T follicular helper cell (primary cell): ENCODE data around the gene CCDC148.
A peak's percentile ranks its signal among the peaks of the same experiment; 100 is the strongest.
"Not testable (repeated sequence)": the region's sequence is repeated elsewhere in the genome, so short reads cannot be mapped to it uniquely, and the experiment has no call there.

Source experiments
- DNase-seq: peaks from one replicate; pipeline ENCODE4 v3.0.0-alpha.2; 2020; ENCODE audit warnings: low read depth

Gene CCDC148

DNA sequence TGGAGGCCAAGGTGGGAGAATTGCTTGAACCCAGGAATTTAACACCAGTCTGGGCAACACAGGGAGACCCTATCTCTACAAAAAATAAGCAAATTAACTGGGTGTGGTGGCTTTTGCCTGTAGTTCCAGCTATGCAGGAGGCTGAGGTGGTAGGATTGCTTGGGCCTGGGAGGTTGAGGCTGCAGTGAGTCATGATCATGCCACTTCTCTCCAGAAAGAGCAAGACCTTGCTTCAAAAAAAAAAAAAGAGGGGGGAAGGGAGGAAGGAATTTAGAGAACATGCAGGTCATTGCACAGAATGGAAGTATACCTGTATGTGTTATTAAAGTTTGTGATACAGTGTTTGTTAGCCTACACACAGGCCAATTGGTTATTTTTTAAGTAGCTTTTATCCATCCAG, 26.0 kb upstream of the CCDC148 start:
- no peak for DNase-seq

- DNase-seq: no peak
Measured at GRCh38 chr2:158481116-158481515, 24.6 kb upstream of the CCDC148 start.

GRCh38 chr2:158478816-158479215, 22.3 kb upstream of the CCDC148 start:
- no peak for DNase-seq

- DNase-seq: no peak
Measured at GRCh38 chr2:158478237-158478636, 21.7 kb upstream of the CCDC148 start.

GRCh38 chr2:158477202-158477601, 20.6 kb upstream of the CCDC148 start:
- no peak for DNase-seq

DNA sequence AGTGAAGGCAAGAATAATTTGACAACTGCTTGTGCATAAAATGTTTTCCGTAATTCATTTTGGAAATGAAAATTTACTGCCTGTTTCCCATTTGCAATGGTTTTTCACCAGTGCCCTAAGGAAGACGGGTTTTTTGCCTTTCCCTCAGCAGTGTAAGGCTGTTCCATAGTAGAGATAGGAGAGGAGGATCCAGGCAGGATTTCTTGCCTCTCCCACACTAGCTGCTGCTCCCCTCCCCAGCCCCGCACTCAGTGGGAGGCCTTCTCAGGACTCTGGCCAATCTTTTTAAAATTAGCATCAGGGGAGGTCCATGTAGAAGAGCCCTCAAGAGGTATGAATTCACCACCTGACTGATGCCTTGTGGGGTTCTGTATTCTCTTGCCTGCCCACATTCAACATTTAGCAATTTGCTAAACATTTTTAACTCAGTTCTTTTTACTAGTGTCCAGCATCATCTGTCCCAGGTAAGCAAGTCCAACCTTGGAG, 18.0 kb upstream of the CCDC148 start:
- DNase-seq: not testable (repeated sequence)

DNA sequence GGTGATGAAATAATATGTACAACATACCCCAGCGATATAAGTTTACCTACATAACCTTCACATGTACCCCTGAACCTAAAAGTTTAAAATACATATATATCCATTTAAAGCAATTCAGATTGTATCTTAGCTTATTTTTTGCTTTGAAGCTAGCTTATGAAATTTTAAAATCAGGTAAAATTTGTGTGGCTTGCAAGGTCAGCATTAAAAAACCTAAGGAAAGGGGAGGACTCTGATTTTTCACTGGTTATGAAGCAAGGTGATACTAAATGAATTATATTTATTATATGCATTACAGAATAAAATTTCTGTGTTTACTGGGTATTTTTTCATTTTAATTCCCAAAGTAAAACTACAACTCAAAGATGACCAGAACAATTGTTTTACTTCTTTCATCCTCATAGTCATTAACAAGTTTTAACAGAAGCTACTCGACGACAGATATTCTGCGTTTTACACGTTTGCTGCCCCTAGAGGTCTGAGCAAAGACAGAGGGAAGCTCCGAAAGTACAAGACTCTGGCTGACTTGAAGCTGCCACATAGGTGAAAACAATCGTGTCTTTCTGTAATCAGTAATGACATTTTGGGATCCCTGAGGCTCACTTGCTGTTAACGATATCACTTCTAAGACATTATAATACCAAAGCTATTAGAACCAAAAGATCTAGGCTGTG, 17.3 kb upstream of the CCDC148 start:
- no peak for DNase-seq

DNA sequence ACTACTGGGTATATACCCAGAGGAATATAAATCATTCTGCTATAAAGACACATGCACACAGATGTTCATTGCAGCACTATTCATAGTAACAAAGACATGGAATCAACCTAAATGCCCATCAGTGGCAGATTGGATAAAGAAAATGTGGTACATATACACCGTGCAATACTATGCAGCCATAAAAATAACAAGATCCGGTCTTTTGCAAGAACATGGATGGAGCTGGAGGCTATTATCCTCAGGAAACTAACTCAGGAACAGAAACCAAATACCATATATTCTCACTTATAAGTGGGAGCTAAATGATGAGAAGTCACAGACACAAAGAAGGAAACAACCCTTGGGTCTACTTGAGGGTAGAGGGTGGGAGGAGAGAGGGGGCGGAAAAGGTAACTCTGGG, 16.7 kb upstream of the CCDC148 start:
- not testable (repeated sequence) for DNase-seq

- DNase-seq: not testable (repeated sequence)
Measured at GRCh38 chr2:158472829-158473228, 16.3 kb upstream of the CCDC148 start.

- no peak for DNase-seq
Measured at GRCh38 chr2:158467248-158467647, 10.7 kb upstream of the CCDC148 start.

GRCh38 chr2:158464426-158465281, 8.1 kb upstream of the CCDC148 start:
- no peak for DNase-seq

GRCh38 chr2:158463496-158464095, 7.0 kb upstream of the CCDC148 start:
- no peak for DNase-seq

GRCh38 chr2:158460632-158461297, 4.2 kb upstream of the CCDC148 start:
- no peak for DNase-seq

DNA sequence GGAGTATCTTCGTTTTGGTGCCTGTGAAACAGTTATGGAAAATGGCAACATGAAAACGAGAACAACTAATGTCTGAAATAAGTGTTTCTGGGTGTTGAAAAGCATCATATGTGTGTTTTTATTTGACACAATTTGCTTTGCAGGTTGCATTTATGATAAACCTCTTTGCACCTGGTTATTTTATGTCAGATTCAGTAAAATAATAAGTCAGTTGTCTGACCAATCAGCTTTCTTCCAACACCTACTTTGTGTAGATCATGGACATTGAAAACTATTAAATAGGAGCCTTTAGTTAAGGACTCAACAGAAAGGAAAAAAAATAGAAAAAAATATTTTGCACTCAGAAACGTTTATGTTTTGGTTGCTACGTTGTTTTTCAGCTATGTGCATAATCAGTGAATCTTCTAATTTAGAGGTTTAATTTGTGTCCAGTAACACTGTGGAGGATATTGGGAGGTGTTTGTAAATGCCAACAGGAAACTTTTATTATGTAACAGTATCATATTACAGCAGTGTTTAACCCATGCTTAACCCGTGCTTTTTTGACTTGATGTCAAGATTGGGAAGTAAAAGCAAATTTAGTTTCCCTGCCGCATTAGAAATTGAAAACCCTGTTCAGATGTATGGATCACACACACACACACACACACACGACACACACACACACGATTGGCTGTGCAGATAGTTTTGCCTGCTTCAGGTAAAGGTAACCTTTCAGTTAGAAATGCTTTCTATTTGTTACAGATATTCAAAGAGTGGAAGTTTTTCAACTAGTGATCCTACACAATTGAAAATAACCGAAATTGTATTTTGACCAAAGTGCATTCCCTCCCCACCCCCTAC, 2.8 kb upstream of the CCDC148 start:
- DNase-seq: no peak

GRCh38 chr2:158458617-158458920, 2.0 kb upstream of the CCDC148 start:
- DNase-seq: no peak

DNA sequence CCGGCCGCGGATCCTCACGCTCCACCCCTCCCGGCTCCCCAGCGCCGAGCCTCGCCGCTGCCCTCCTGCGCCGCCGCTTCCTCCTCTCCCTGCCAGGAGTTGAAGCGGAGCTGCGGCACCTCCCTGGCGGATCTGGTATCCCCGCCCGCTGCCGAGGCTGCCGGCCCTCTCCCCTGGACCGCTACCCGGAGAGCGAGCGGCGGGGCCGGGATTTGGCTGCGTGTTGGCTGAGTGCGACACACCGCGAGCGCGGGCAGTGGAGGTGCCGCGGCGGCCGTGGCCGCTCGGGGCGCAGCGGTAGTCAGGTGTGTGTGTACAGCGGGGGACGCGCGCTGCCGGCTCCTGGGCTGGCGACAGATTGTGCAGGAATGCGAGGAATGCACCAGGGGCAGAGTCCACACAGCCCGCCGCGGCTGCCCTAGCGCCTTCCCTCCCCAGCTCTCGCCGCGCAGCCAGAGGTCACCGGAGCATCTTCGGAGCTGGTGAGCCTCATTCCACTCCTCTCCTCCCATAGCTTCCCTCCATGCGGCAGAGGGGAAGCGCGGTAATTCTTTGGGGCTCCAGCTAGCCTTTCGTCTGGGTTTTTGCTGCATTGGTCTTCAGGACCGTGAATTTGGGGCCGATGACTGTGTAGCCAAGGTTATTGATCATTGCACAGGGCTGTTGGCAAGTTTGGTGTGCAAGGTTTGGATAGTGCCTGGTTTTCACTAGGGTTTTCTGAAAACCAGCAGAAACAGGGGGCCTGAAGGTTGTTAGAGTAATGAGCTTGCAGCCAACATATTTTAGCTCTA, 1.5 kb upstream of the CCDC148 start:
- peak; percentile 32 for DNase-seq

DNA sequence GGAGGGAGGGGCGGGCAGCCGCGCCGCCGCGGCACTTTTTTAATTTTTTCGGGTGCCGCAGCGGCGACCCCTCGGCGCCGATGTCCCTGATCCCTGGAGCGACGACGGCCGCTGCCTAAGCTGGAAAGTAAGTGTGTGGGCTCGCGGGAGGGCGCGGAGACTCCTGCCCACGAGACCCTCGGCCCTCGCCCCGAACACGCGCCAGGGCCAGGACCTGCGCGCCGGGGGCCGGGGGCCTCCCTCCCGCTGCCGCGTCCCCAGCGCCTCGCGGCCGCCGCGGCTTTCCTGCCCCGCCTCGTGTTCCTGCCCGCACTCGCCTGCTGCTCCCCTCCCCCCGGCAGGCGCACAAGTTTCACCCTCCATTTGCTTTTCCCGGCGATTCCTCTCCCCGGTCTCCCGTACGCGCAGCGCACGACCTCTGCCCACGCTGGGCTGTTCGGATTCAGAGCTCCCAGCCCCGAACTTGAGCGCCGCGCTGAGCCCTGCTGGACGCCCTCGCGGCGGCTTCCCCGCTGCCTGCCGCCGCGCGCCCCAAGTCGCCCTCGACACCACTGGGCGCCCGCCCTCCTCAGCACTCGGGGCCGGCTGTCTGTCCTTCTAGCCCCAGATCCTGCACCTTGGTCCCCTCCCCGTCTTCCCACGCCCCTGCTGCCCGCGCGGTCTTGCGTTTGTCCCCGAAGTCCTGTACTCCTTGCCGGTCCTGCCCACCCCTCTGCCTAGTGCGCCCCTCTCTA, 706 bp upstream of the CCDC148 start:
- DNase-seq: peak; percentile 16

DNA sequence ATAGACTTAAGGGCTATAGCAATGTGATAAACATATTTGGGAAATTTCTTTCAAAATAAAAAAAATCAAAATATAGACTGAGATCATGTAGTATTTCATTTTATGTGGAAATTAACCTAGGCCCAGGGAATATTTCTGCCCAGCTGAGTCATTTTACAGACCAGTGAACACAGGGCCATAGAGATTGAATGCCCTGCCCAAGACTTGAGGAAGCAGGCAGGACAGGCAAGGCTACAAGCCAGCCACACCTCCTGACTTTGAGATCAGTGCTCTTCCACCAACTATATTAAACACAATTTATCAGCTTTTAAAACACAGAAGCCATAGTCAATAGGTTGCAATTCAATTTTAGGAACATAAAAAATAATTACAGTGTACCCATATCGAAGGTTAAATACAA, 12.9 kb downstream of the CCDC148 start:
- DNase-seq: no peak

DNA sequence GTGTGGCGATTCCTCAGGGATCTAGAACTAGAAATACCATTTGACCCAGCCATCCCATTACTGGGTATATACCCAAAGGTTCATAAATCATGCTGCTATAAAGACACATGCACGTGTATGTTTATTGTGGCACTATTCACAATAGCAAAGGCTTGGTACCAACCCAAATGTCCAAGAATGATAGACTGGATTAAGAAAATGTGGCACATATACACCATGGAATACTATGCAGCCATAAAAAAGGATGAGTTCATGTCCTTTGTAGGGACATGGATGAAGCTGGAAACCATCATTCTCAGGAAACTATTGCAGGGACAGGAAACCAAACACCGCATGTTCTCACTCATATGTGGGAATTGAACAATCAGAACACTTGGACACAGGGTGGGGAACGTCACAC, 17.5 kb downstream of the CCDC148 start:
- not testable (repeated sequence) for DNase-seq

- DNase-seq: not testable (repeated sequence)
Measured at GRCh38 chr2:158433716-158434115, 22.8 kb downstream of the CCDC148 start.
